Activated T-cell treated with anti-CD3 and anti-CD28 coated beads, Interleukin-2, amount 50 U/mL, for 72 hours (primary cell): ENCODE measurements around the gene SLC39A2. TPM values are rescaled to one million over a fixed set of nuclear protein-coding genes. Genes with fewer than 3 reads are reported as not detected.
"Not testable (repeated sequence)": the region's sequence is repeated elsewhere in the genome, so short reads cannot be mapped to it uniquely, and the experiment has no call there.

Experiments
- ATAC-seq, 2 donors: fragments of 150-1000 bp; cut with Tn5 transposase; replicated peaks in 1 of 2; 2 replicates each; pipeline ENCODE4 v1.10.0; 2021; ENCODE audit warnings: moderate library complexity in 2 of 2, mild to moderate bottlenecking in 1 of 2
- DNase-seq, 2 donors: peaks; one replicate each; pipeline ENCODE4 v3.0.0; 2021 to 2022; ENCODE audit warnings: mixed read lengths in 1 of 2
- H3K27ac Mint-ChIP-seq: one replicate; pipeline ENCODE4 v1.8.0; 2022; ENCODE audit warnings: mild to moderate bottlenecking, moderate library complexity, mixed read lengths
- H3K27me3 Mint-ChIP-seq: one replicate; pipeline ENCODE4 v1.8.0; 2022; ENCODE audit warnings: low read depth, mixed read lengths
- H3K36me3 Mint-ChIP-seq, 2 donors: one replicate each; pipeline ENCODE4 v1.8.0; 2022; ENCODE audit warnings: mixed read lengths in 2 of 2, mild to moderate bottlenecking in 1 of 2; ENCODE audit not compliant: insufficient read depth in 2 of 2
- H3K4me1 Mint-ChIP-seq: one replicate; pipeline ENCODE4 v1.8.0; 2022; ENCODE audit warnings: low read depth, mixed read lengths
- H3K4me3 Mint-ChIP-seq, 2 donors: one replicate each; pipeline ENCODE4 v1.8.0; 2022; ENCODE audit warnings: mild to moderate bottlenecking in 2 of 2, mixed read lengths in 2 of 2, moderate library complexity in 2 of 2
- H3K9me3 Mint-ChIP-seq, 2 donors: one replicate each; pipeline ENCODE4 v1.8.0; 2022; ENCODE audit warnings: mixed read lengths in 2 of 2
- total RNA-seq, 2 donors: library from RNA; stranded (reverse); gene quantifications; one replicate each; pipeline ENCODE4 v1.2.3, GENCODE V29; 2022

SLC39A2 gene
- total RNA-seq, 2 donors from 2014 or later, result 0.58 to 0.96 TPM

- no peak for ATAC-seq
- Mint-ChIP-seq H3K27me3 (no peaks in the 10 kb centered on the region), H3K4me3 (no peak overlapping the region), H3K9me3 (no peaks in the 10 kb centered on the region), H3K27ac (no peak overlapping the region), H3K4me1 (no peaks in the 10 kb centered on the region), H3K36me3 (no peaks in the 10 kb centered on the region)
- DNase-seq, result no peak
These were observed 18.2 kb upstream of the SLC39A2 start for GRCh38 chr14:20980906-20981305.

GRCh38 chr14:20982646-20983369, 16.3 kb upstream of the SLC39A2 start:
- no peaks in the 10 kb centered on the region for H3K27me3 Mint-ChIP-seq
- peaks cover 10% of the 10 kb centered on the region for H3K4me1 Mint-ChIP-seq
- H3K36me3 Mint-ChIP-seq, result no peaks in the 10 kb centered on the region
- H3K27ac Mint-ChIP-seq, result no peak overlapping the region
- no peak overlapping the region for H3K4me3 Mint-ChIP-seq
- DNase-seq (no peak), ATAC-seq (no peak)
- H3K9me3 Mint-ChIP-seq, result no peaks in the 10 kb centered on the region

GRCh38 chr14:20985650-20986049, 13.4 kb upstream of the SLC39A2 start:
- H3K27ac Mint-ChIP-seq, H3K4me3 Mint-ChIP-seq, H3K27me3 Mint-ChIP-seq, ATAC-seq, DNase-seq, H3K36me3 Mint-ChIP-seq, H3K9me3 Mint-ChIP-seq: not testable (repeated sequence)
- H3K4me1 Mint-ChIP-seq, result peaks cover 16% of the 10 kb centered on the region

GRCh38 chr14:20986811-20987210, 12.3 kb upstream of the SLC39A2 start:
- Mint-ChIP-seq H3K4me3 (peak overlapping the region in 1 of 2 donors; percentile 7), H3K27ac (no peak overlapping the region), H3K4me1 (peaks cover 27% of the 10 kb centered on the region), H3K9me3 (no peaks in the 10 kb centered on the region), H3K27me3 (no peaks in the 10 kb centered on the region), H3K36me3 (peaks cover under 1 to 2% of the 10 kb centered on the region in 2 donors)
- peak in 1 of 2 donors; percentile 44 for ATAC-seq
- no peak for DNase-seq

GRCh38 chr14:20988717-20989470, 10.2 kb upstream of the SLC39A2 start:
- Mint-ChIP-seq H3K9me3 (no peaks in the 10 kb centered on the region), H3K4me3 (peak overlapping the region; percentile 61 to 65), H3K27me3 (no peaks in the 10 kb centered on the region), H3K27ac (peak overlapping the region; percentile 12), H3K36me3 (peaks cover 7 to 8% of the 10 kb centered on the region in 2 donors), H3K4me1 (peaks cover 34% of the 10 kb centered on the region)
- no peak for ATAC-seq
- no peak for DNase-seq

GRCh38 chr14:20989471-20989786, 9.7 kb upstream of the SLC39A2 start:
- ATAC-seq (no peak), DNase-seq (no peak)
- no peaks in the 10 kb centered on the region for H3K9me3 Mint-ChIP-seq
- peak overlapping the region; percentile 92 to 98 for H3K4me3 Mint-ChIP-seq
- peaks cover 34% of the 10 kb centered on the region for H3K4me1 Mint-ChIP-seq
- peaks cover 9 to 10% of the 10 kb centered on the region in 2 donors for H3K36me3 Mint-ChIP-seq
- H3K27me3 Mint-ChIP-seq, result no peaks in the 10 kb centered on the region
- H3K27ac Mint-ChIP-seq, result peak overlapping the region; percentile 96

- H3K9me3 Mint-ChIP-seq, result no peaks in the 10 kb centered on the region
- peak within 1 kb of the TSS; percentile 96 for H3K27ac Mint-ChIP-seq
- peak; percentile 95 to 97 for ATAC-seq
- peaks cover 34% of the 10 kb centered on the region for H3K4me1 Mint-ChIP-seq
- H3K27me3 Mint-ChIP-seq, result no peaks in the 10 kb centered on the region
- peak; percentile 89 to 93 for DNase-seq
- peaks cover 10% of the 10 kb centered on the region in 2 donors for H3K36me3 Mint-ChIP-seq
- H3K4me3 Mint-ChIP-seq, result peak within 1 kb of the TSS; percentile 92 to 98
These were observed 9.1 kb upstream of the SLC39A2 start, which contains the start of gene METTL17 for GRCh38 chr14:20989787-20990600. METTL17 (plus strand) TSS chr14:20989980; CDS start chr14:20990003, 23 bp downstream.

GRCh38 chr14:20996521-20996920, 2.6 kb upstream of the SLC39A2 start:
- H3K27me3 Mint-ChIP-seq, result no peaks in the 10 kb centered on the region
- no peak overlapping the region for H3K27ac Mint-ChIP-seq
- ATAC-seq, result no peak
- no peak for DNase-seq
- no peak overlapping the region for H3K4me3 Mint-ChIP-seq
- peaks cover 17% of the 10 kb centered on the region for H3K4me1 Mint-ChIP-seq
- peaks cover 10 to 20% of the 10 kb centered on the region in 2 donors for H3K36me3 Mint-ChIP-seq
- H3K9me3 Mint-ChIP-seq, result no peaks in the 10 kb centered on the region

- ATAC-seq, result no peak
- no peak overlapping the region for H3K4me3 Mint-ChIP-seq
These were observed 2.0 kb upstream of the SLC39A2 start for GRCh38 chr14:20997115-20997514.

GRCh38 chr14:20997564-20997963, 1.5 kb upstream of the SLC39A2 start:
- no peak overlapping the region for H3K27ac Mint-ChIP-seq
- H3K9me3 Mint-ChIP-seq, result no peaks in the 10 kb centered on the region
- peaks cover 7% of the 10 kb centered on the region for H3K4me1 Mint-ChIP-seq
- no peaks in the 10 kb centered on the region for H3K27me3 Mint-ChIP-seq
- H3K4me3 Mint-ChIP-seq, result no peak overlapping the region
- ATAC-seq, result no peak
- no peak for DNase-seq
- H3K36me3 Mint-ChIP-seq, result peaks cover 7 to 14% of the 10 kb centered on the region in 2 donors

More at GRCh38 chr14:20997115-20997514, 2.0 kb upstream of the SLC39A2 start:
- Mint-ChIP-seq H3K4me1 (peaks cover 11% of the 10 kb centered on the region), H3K9me3 (no peaks in the 10 kb centered on the region), H3K27me3 (no peaks in the 10 kb centered on the region), H3K36me3 (peaks cover 7 to 16% of the 10 kb centered on the region in 2 donors), H3K27ac (no peak overlapping the region)
- no peak for DNase-seq

- Mint-ChIP-seq H3K4me3 (no peak overlapping the region), H3K27me3 (no peaks in the 10 kb centered on the region), H3K36me3 (peaks cover 5 to 14% of the 10 kb centered on the region in 2 donors), H3K27ac (no peak overlapping the region), H3K4me1 (peaks cover 7% of the 10 kb centered on the region), H3K9me3 (no peaks in the 10 kb centered on the region)
- ATAC-seq (no peak), DNase-seq (no peak)
These were observed 954 bp upstream of the SLC39A2 start for GRCh38 chr14:20998139-20998538.

GRCh38 chr14:20999591-20999990, 498 bp downstream of the SLC39A2 start:
- Mint-ChIP-seq H3K4me1 (peaks cover 7% of the 10 kb centered on the region), H3K27ac (no peak overlapping the region)

GRCh38 chr14:21001218-21001617, 2.1 kb downstream of the SLC39A2 start:
- Mint-ChIP-seq H3K27me3 (no peaks in the 10 kb centered on the region), H3K4me3 (no peak overlapping the region), H3K36me3 (peaks cover 0 to 6% of the 10 kb centered on the region in 2 donors), H3K9me3 (no peaks in the 10 kb centered on the region), H3K4me1 (peaks cover 4% of the 10 kb centered on the region), H3K27ac (no peak overlapping the region)
- DNase-seq, result no peak
- no peak for ATAC-seq

More at GRCh38 chr14:20999591-20999990, 498 bp downstream of the SLC39A2 start:
- DNase-seq (no peak), ATAC-seq (no peak)
- peaks cover 0 to 10% of the 10 kb centered on the region in 2 donors for H3K36me3 Mint-ChIP-seq
- H3K27me3 Mint-ChIP-seq, result no peaks in the 10 kb centered on the region
- H3K4me3 Mint-ChIP-seq, result no peak overlapping the region
- no peaks in the 10 kb centered on the region for H3K9me3 Mint-ChIP-seq
